Spleen (tissue), 7 donors: Measurements from ENCODE around the gene SASH1.

ENCODE experiments used
- CTCF ChIP-seq, 11 experiments: fragments of 200-600 bp in 7 of 11; fragments of 450-650 bp in 4 of 11; sonication (generic) in 4 of 11; IDR thresholded peaks in 8 of 11; conservative IDR thresholded peaks in 3 of 11; 1 replicate in 7 of 11; 2 replicates in 4 of 11; pipeline versions ENCODE4 v1.4.0 to v1.8.0; 2016 to 2021; ENCODE audit warnings: antibody characterized with exemption in 11 of 11, inconsistent platforms in 4 of 11, mild to moderate bottlenecking in 1 of 11
- POLR2AphosphoS5 ChIP-seq, 3 donors: sonication (generic); formaldehyde crosslinking; IDR thresholded peaks; one replicate each; pipeline ENCODE4 v1.5.1; 2017; ENCODE audit warnings: antibody characterized with exemption in 3 of 3
- donor health status: DM: no; HTN: no; CAD: no; lungs with moderate emphysema.
- donor health status: DM: no; HTN: no; CAD: no.
- donor health status: DM: no; HTN: no; CAD: no.

DNA sequence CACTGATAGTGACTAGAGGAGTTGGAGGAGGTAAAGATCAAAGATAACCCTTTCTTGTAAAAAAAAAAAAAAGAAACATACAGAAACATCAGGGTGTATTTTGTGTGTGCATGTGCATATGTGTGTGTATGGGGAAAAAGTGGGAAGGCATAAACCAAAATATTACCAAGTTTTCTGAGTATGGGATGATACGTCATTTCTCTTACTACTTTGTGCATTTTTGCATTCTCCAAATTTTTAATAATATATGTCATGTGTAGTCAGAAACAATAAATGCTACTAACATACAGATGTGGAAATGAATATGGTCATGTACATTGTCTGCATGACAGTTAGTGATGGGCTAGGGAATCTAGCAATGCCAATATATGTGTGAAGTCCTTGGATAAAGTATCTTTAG is 161.1 kb downstream of the SASH1 start:
- TF ChIP-seq CTCF (IDR thresholded peaks at IDR 0.05 in 8 of 11, conservative IDR thresholded peaks at IDR 0.05 in 3 of 11) (no peak), POLR2AphosphoS5 (IDR thresholded peaks at IDR 0.05) (no peak)
